Smooth muscle cell of bladder (primary cell): ENCODE results near the gene NCBP2L. TPM values are rescaled to one million over a fixed set of nuclear protein-coding genes. Genes with fewer than 3 reads are reported as not detected.

Experiments
- total RNA-seq: library from RNA; depleted of rRNA; stranded (reverse); fragments of >200 nt; gene quantifications from 2 replicates; pipeline ENCODE4 v1.2.3, GENCODE V29; 2014

The NCBP2L gene
- total RNA-seq: not detected in 2 replicates

DNA sequence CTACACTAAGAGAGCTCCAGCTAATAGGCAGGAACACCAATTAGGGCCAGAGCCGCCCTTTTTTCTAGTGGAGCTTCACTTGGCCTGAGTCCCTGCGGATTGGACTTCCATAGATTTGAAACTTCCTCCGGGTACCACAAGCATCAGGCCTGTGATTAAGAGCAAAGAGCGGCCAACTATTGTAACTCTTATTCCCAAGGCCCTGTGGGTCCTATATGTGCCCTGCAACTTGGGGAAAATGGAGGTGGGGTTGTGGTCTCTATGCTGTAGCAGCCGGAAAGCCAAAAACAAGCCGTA is at the start of gene NCBP2L:
TSS of gene NCBP2L (plus strand) at position 198 of the 297 bp plus-strand sequence. CDS start 16,488 bp downstream, outside the sequence.

DNA sequence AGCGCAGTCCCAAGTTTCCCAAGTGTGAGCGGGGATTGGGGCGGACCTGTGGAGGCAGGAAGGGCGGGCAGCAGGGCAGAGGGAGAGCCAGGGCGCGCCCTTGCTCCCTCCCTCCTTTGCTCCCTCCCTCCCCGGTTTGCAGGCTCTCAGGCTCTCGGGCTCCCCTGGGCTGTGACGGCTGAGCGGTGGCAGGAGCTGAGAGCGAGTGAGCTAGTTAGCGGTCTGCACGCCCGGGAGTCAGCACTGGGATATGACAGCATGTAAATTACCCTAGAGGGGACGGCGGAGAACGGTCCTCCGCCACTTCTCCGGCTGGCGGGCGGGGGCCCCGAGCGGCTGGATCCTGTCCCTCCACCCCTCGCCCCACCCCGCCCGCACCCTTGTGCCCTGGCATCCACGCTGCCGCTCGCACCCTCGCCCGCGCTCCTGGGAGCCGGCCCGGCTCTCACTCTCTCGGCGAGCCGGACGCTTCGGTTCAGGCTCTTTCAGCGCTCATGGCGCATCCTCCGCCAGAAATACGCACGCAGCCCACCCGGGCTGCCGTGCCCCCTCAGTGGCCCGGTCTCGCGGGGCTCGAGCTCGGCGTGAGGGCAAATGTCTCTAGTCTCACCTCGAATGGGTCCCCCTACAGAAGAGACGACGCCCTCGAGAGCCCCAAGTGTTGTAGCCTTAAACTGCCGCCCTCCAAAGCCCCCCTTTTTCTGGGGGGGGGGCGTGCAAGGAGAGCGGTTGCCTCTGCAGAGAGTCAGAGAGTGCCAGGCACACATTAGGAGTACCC is 1.6 kb upstream of the NCBP2L start, which contains the start of gene TSC22D3:
TSS of gene TSC22D3 (minus strand) at position 54 of the 778 bp plus-strand sequence. CDS start 368 bp downstream, outside the sequence.

DNA sequence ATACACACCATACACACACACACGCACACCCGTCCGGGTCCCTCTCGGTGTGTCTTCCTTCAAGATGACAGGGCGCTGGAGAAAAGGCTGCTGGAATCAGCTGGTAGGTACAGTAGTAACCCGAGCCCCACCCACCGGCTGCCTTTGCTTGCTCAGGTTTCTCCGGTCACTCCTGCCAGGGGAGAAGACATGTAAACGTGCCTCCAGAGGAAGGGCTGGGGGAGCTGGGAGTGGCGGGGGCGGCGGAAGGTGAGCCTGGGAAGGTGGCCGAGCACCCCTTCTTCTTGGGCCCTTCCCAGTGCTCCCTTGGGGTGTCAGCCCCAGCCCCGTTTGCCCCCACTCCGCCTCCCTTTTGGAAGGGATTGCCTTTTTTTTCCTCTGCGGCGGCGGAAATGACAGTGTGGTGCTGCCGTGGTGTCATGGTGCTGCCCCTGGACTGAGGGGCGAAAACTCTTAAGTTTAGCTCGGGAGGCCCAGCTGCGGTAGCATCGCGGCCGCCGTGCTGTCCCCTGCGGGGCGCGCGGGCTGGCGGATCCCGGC is 48.2 kb downstream of the NCBP2L start, which contains the start of gene MID2:
TSS of gene MID2 (plus strand) at position 169 of the 540 bp plus-strand sequence. CDS start 561 bp downstream, outside the sequence.

Other genes with a start within 250 kb of the NCBP2L start
- gene PRPS1, start 149.2 kb upstream of the NCBP2L start, total RNA-seq: 34.6 and 44.4 TPM in 2 replicates
- gene TSC22D3, start 1.9 kb upstream of the NCBP2L start, total RNA-seq: 29.6 and 29.7 TPM in 2 replicates
- gene MID2, start 48.1 kb downstream of the NCBP2L start, total RNA-seq: 13.1 and 17.5 TPM in 2 replicates
- gene TEX13B, start 204.6 kb downstream of the NCBP2L start, total RNA-seq: not detected in 2 replicates